ENCODE measurements around the gene FOXP1.

Gene FOXP1

GRCh38 chr3:71120012-71120411 lies 463.5 kb downstream of the FOXP1 start:
- no peaks in the 10 kb centered on the region for H3K36me3 ChIP-seq (ENCODE audit: control insufficient read depth in 1 of 2, insufficient read depth in 2 of 2, low read length in 2 of 2)
- no peak overlapping the region for H2AK5ac ChIP-seq (ENCODE audit: low read length)
- no peak overlapping the region for H2AFZ ChIP-seq (ENCODE audit: insufficient read depth, low read length, poor library complexity)
- H3K18ac ChIP-seq (ENCODE audit: low read length) = no peak overlapping the region
- no peak overlapping the region for H4K8ac ChIP-seq (ENCODE audit: low read depth, low read length)
- H3K27me3 ChIP-seq (ENCODE audit: insufficient read depth, low read length) = no peaks in the 10 kb centered on the region
- H2BK12ac ChIP-seq (ENCODE audit: low read length) = no peak overlapping the region
- no peaks in the 10 kb centered on the region for H3K9me3 ChIP-seq (ENCODE audit: insufficient read depth, low read depth, low read length)
- no peak for DNase-seq
- H3K4me1 ChIP-seq (ENCODE audit: control insufficient read depth in 1 of 2, insufficient read depth in 2 of 2, low read length in 2 of 2) = no peaks in the 10 kb centered on the region
- no peak overlapping the region for H3K4me3 ChIP-seq (ENCODE audit: low read depth, low read length)
- no peak overlapping the region for H3K27ac ChIP-seq (ENCODE audit: low read depth, low read length)
- H3K14ac ChIP-seq (ENCODE audit: low read length) = no peak overlapping the region
- no peak overlapping the region for H3K4ac ChIP-seq (ENCODE audit: low read depth, low read length)
- H4K12ac ChIP-seq (ENCODE audit: low read depth, low read length) = no peak overlapping the region
- no peak overlapping the region for H2BK120ac ChIP-seq (ENCODE audit: insufficient read depth, low read length, poor library complexity)
- no peak overlapping the region for H3K4me2 ChIP-seq (ENCODE audit: low read length)
- H3K23ac ChIP-seq (ENCODE audit: low read length) = no peak overlapping the region
- H2BK5ac ChIP-seq (ENCODE audit: low read depth, low read length, poor library complexity) = no peak overlapping the region
- H3K79me1 ChIP-seq (ENCODE audit: low read length) = no peaks in the 10 kb centered on the region
- H4K91ac ChIP-seq (ENCODE audit: low read depth, low read length) = no peak overlapping the region
- no peaks in the 10 kb centered on the region for H3K79me2 ChIP-seq (ENCODE audit: control insufficient read depth, insufficient read depth, low read length, poor library complexity)
- H3K9ac ChIP-seq (ENCODE audit: low read length) = no peak overlapping the region

DNA sequence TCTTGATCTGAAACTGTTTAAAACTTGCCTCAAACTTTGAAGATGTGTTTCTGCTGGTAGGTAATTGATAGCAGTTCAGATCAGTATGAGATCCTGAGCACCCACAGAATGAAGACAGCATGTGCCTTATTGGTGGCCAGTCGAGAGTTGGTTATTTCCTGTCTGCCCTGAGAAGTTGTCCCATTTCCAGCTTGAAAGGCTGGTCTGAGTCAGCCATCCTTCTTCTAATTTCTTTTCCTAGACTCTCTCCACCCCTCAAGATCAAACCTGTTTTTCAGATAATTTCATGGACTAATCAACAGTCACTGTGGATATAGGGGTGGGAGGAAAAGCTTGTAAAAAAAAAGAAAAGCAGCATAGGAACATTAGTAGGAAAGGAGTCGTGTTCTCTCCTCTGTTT lies 464.4 kb downstream of the FOXP1 start:
- H3K9me3 ChIP-seq (ENCODE audit: insufficient read depth, low read depth, low read length) = no peaks in the 10 kb centered on the region
- no peak overlapping the region for H3K4me3 ChIP-seq (ENCODE audit: low read depth, low read length)
- no peak overlapping the region for H3K4me2 ChIP-seq (ENCODE audit: low read length)
- no peaks in the 10 kb centered on the region for H3K36me3 ChIP-seq (ENCODE audit: control insufficient read depth in 1 of 2, insufficient read depth in 2 of 2, low read length in 2 of 2)
- no peak for DNase-seq
- H2BK5ac ChIP-seq (ENCODE audit: low read depth, low read length, poor library complexity) = no peak overlapping the region
- no peak overlapping the region for H4K8ac ChIP-seq (ENCODE audit: low read depth, low read length)
- H3K23ac ChIP-seq (ENCODE audit: low read length) = no peak overlapping the region
- no peak overlapping the region for H2BK12ac ChIP-seq (ENCODE audit: low read length)
- no peak overlapping the region for H3K18ac ChIP-seq (ENCODE audit: low read length)
- no peak overlapping the region for H3K9ac ChIP-seq (ENCODE audit: low read length)
- H2AFZ ChIP-seq (ENCODE audit: insufficient read depth, low read length, poor library complexity) = no peak overlapping the region
- no peak overlapping the region for H4K91ac ChIP-seq (ENCODE audit: low read depth, low read length)
- H3K4me1 ChIP-seq (ENCODE audit: control insufficient read depth in 1 of 2, insufficient read depth in 2 of 2, low read length in 2 of 2) = no peaks in the 10 kb centered on the region
- H4K12ac ChIP-seq (ENCODE audit: low read depth, low read length) = no peak overlapping the region
- no peak overlapping the region for H2AK5ac ChIP-seq (ENCODE audit: low read length)
- H3K4ac ChIP-seq (ENCODE audit: low read depth, low read length) = no peak overlapping the region
- H3K79me1 ChIP-seq (ENCODE audit: low read length) = no peaks in the 10 kb centered on the region
- H3K27ac ChIP-seq (ENCODE audit: low read depth, low read length) = no peak overlapping the region
- no peaks in the 10 kb centered on the region for H3K27me3 ChIP-seq (ENCODE audit: insufficient read depth, low read length)
- H3K79me2 ChIP-seq (ENCODE audit: control insufficient read depth, insufficient read depth, low read length, poor library complexity) = no peaks in the 10 kb centered on the region
- no CpG with 5 or more reads among the region's 2 CpGs for WGBS (ENCODE audit: extremely low coverage, insufficient coverage, insufficient read length)
- no peak overlapping the region for H2BK120ac ChIP-seq (ENCODE audit: insufficient read depth, low read length, poor library complexity)
- no peak overlapping the region for H3K14ac ChIP-seq (ENCODE audit: low read length)

GRCh38 chr3:71118436-71118835 lies 465.1 kb downstream of the FOXP1 start:
- Histone ChIP-seq H4K8ac (ENCODE audit: low read depth, low read length) (no peak overlapping the region), H2BK12ac (ENCODE audit: low read length) (no peak overlapping the region), H2BK120ac (ENCODE audit: insufficient read depth, low read length, poor library complexity) (no peak overlapping the region), H3K27ac (ENCODE audit: low read depth, low read length) (no peak overlapping the region), H2BK5ac (ENCODE audit: low read depth, low read length, poor library complexity) (no peak overlapping the region), H3K23ac (ENCODE audit: low read length) (no peak overlapping the region), H3K9ac (ENCODE audit: low read length) (no peak overlapping the region), H3K4me1 (ENCODE audit: control insufficient read depth in 1 of 2, insufficient read depth in 2 of 2, low read length in 2 of 2) (no peaks in the 10 kb centered on the region), H3K27me3 (ENCODE audit: insufficient read depth, low read length) (no peaks in the 10 kb centered on the region), H2AFZ (ENCODE audit: insufficient read depth, low read length, poor library complexity) (no peak overlapping the region), H3K4me2 (ENCODE audit: low read length) (no peak overlapping the region), H3K36me3 (ENCODE audit: control insufficient read depth in 1 of 2, insufficient read depth in 2 of 2, low read length in 2 of 2) (no peaks in the 10 kb centered on the region), H4K91ac (ENCODE audit: low read depth, low read length) (no peak overlapping the region), H3K79me1 (ENCODE audit: low read length) (no peaks in the 10 kb centered on the region), H2AK5ac (ENCODE audit: low read length) (no peak overlapping the region), H4K12ac (ENCODE audit: low read depth, low read length) (no peak overlapping the region), H3K14ac (ENCODE audit: low read length) (no peak overlapping the region), H3K79me2 (ENCODE audit: control insufficient read depth, insufficient read depth, low read length, poor library complexity) (no peaks in the 10 kb centered on the region), H3K4me3 (ENCODE audit: low read depth, low read length) (no peak overlapping the region), H3K4ac (ENCODE audit: low read depth, low read length) (no peak overlapping the region), H3K18ac (ENCODE audit: low read length) (no peak overlapping the region), H3K9me3 (ENCODE audit: insufficient read depth, low read depth, low read length) (no peaks in the 10 kb centered on the region)
- no CpG with 5 or more reads among the region's 4 CpGs for WGBS (ENCODE audit: extremely low coverage, insufficient coverage, insufficient read length)
- DNase-seq = no peak

DNA sequence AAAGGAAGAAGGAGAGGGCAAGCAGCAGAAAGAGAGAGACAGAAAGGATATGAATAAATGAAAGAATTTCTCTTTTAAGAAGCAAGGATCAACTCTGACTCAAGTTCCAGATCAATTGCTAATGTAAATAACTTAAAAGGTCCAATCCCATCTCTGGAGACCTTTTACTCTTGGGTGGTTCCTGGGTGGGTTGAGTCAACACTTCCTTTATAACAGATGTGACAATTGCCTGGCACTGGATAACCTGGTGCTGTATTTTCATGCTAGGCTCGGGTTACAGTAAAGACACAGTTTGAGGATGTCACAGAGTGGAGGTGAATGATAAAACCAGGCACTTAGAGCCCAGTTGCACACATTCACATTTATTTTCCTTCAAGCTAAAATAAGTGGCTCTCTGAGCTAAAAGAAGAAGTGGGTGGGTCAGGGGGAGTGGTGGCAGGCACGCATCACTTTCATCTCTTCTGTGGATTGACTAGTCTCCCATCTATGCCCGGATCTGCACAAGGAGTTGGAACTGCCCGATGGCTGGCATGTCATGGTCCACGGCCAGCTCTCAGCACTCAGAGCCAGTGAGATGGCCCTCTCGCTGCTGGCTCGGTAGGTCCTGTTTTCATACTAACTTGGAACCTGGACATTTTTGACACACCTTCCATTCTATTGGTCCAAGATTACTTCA lies 465.8 kb downstream of the FOXP1 start:
- Histone ChIP-seq H2AFZ (ENCODE audit: insufficient read depth, low read length, poor library complexity) (peak overlapping the region; percentile 17), H2BK12ac (ENCODE audit: low read length) (peak overlapping the region; percentile 53), H3K4me2 (ENCODE audit: low read length) (no peak overlapping the region), H3K4me1 (ENCODE audit: control insufficient read depth in 1 of 2, insufficient read depth in 2 of 2, low read length in 2 of 2) (no peaks in the 10 kb centered on the region), H2AK5ac (ENCODE audit: low read length) (no peak overlapping the region), H3K18ac (ENCODE audit: low read length) (no peak overlapping the region), H3K4ac (ENCODE audit: low read depth, low read length) (no peak overlapping the region), H3K9ac (ENCODE audit: low read length) (no peak overlapping the region), H4K91ac (ENCODE audit: low read depth, low read length) (no peak overlapping the region), H3K27ac (ENCODE audit: low read depth, low read length) (no peak overlapping the region), H4K12ac (ENCODE audit: low read depth, low read length) (no peak overlapping the region), H3K36me3 (ENCODE audit: control insufficient read depth in 1 of 2, insufficient read depth in 2 of 2, low read length in 2 of 2) (no peaks in the 10 kb centered on the region), H3K9me3 (ENCODE audit: insufficient read depth, low read depth, low read length) (no peaks in the 10 kb centered on the region), H3K14ac (ENCODE audit: low read length) (no peak overlapping the region), H3K23ac (ENCODE audit: low read length) (no peak overlapping the region), H3K4me3 (ENCODE audit: low read depth, low read length) (no peak overlapping the region), H3K79me2 (ENCODE audit: control insufficient read depth, insufficient read depth, low read length, poor library complexity) (no peaks in the 10 kb centered on the region), H2BK120ac (ENCODE audit: insufficient read depth, low read length, poor library complexity) (no peak overlapping the region), H3K27me3 (ENCODE audit: insufficient read depth, low read length) (no peaks in the 10 kb centered on the region), H4K8ac (ENCODE audit: low read depth, low read length) (no peak overlapping the region), H3K79me1 (ENCODE audit: low read length) (no peaks in the 10 kb centered on the region), H2BK5ac (ENCODE audit: low read depth, low read length, poor library complexity) (no peak overlapping the region)
- DNase-seq = no peak
- no CpG with 5 or more reads among the region's 7 CpGs for WGBS (ENCODE audit: extremely low coverage, insufficient coverage, insufficient read length)

All from trophoblast cell (in vitro differentiated cells and primary cell).